ENCODE measurements around the gene TRIML1.

The TRIML1 gene

GRCh38 chr4:188139141-188139540 lies at the start of gene TRIML1:
TRIML1 (plus strand) TSS chr4:188139441; CDS start chr4:188139559, 118 bp downstream.
- no peak for DNase-seq (ENCODE audit: low spot score)

- no peak for DNase-seq (ENCODE audit: low spot score)
These were observed 46.4 kb upstream of the TRIML1 start for GRCh38 chr4:188092824-188093223.

- no peak for DNase-seq (ENCODE audit: low spot score)
These were observed 32.8 kb upstream of the TRIML1 start for GRCh38 chr4:188106454-188106853.

- peak; percentile 21 for DNase-seq (ENCODE audit: low spot score)
These were observed 31.1 kb upstream of the TRIML1 start for GRCh38 chr4:188107931-188108843.

- no peak for DNase-seq (ENCODE audit: low spot score)
These were observed 30.0 kb upstream of the TRIML1 start, which contains the start of gene TRIML2 for GRCh38 chr4:188109157-188109755. TRIML2 (minus strand) TSS chr4:188109603; CDS start chr4:188105368, 4,235 bp downstream.

- no peak for DNase-seq (ENCODE audit: low spot score)
These were observed 29.2 kb upstream of the TRIML1 start for GRCh38 chr4:188110036-188110435.

GRCh38 chr4:188110741-188111471 lies 28.3 kb upstream of the TRIML1 start:
- no peak for DNase-seq (ENCODE audit: low spot score)

GRCh38 chr4:188111955-188112354 lies 27.3 kb upstream of the TRIML1 start:
- DNase-seq (ENCODE audit: low spot score), result no peak

- DNase-seq (ENCODE audit: low spot score), result no peak
These were observed 26.1 kb upstream of the TRIML1 start for GRCh38 chr4:188113156-188113555.

GRCh38 chr4:188117631-188118324 lies 21.5 kb upstream of the TRIML1 start:
- no peak for DNase-seq (ENCODE audit: low spot score)

GRCh38 chr4:188121530-188121929 lies 17.7 kb upstream of the TRIML1 start:
- no peak for DNase-seq (ENCODE audit: low spot score)

- DNase-seq (ENCODE audit: low spot score), result peak; percentile 26
These were observed 11.9 kb upstream of the TRIML1 start for GRCh38 chr4:188127214-188127874.

- no peak for DNase-seq (ENCODE audit: low spot score)
These were observed 8.9 kb upstream of the TRIML1 start for GRCh38 chr4:188130355-188130754.

GRCh38 chr4:188132232-188132631 lies 7.0 kb upstream of the TRIML1 start:
- DNase-seq (ENCODE audit: low spot score), result no peak

GRCh38 chr4:188138227-188138626 lies 1.0 kb upstream of the TRIML1 start:
- no peak for DNase-seq (ENCODE audit: low spot score)

- no peak for DNase-seq (ENCODE audit: low spot score)
These were observed 430 bp downstream of the TRIML1 start for GRCh38 chr4:188139671-188140070.

GRCh38 chr4:188143731-188144130 lies 4.5 kb downstream of the TRIML1 start:
- DNase-seq (ENCODE audit: low spot score), result no peak

GRCh38 chr4:188145601-188146000 lies 6.4 kb downstream of the TRIML1 start:
- no peak for DNase-seq (ENCODE audit: low spot score)

- DNase-seq (ENCODE audit: low spot score), result no peak
These were observed 7.4 kb downstream of the TRIML1 start for GRCh38 chr4:188146618-188147017.

- DNase-seq (ENCODE audit: low spot score), result no peak
These were observed 7.9 kb downstream of the TRIML1 start for GRCh38 chr4:188147176-188147575.

GRCh38 chr4:188147776-188148175 lies 8.5 kb downstream of the TRIML1 start:
- DNase-seq (ENCODE audit: low spot score), result no peak
